ENCODE results near the gene DACH1.

DNA sequence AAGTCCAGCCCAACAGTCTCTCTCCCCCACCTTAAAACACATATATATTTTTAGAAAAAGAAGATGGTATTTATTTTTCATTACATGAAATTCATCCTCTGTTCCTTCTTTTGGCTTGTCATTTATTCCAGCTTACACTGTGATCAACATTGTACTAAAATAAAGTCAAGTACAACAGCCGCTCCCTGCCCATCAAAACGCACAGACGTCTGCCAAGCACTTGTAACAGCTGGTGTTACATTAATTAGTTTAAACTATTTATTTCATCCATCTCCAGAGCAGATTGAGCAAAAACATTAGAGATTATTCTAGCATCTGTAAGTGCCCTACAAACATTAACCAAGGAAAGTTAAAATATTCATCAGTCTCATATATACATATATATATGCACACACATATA lies 350.5 kb downstream of the DACH1 start:
- TF ChIP-seq, protein P1, sequence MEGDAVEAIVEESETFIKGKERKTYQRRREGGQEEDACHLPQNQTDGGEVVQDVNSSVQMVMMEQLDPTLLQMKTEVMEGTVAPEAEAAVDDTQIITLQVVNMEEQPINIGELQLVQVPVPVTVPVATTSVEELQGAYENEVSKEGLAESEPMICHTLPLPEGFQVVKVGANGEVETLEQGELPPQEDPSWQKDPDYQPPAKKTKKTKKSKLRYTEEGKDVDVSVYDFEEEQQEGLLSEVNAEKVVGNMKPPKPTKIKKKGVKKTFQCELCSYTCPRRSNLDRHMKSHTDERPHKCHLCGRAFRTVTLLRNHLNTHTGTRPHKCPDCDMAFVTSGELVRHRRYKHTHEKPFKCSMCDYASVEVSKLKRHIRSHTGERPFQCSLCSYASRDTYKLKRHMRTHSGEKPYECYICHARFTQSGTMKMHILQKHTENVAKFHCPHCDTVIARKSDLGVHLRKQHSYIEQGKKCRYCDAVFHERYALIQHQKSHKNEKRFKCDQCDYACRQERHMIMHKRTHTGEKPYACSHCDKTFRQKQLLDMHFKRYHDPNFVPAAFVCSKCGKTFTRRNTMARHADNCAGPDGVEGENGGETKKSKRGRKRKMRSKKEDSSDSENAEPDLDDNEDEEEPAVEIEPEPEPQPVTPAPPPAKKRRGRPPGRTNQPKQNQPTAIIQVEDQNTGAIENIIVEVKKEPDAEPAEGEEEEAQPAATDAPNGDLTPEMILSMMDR (IDR thresholded peaks at IDR 0.05) = no peak
- no peak for TF ChIP-seq POLR2A (IDR thresholded peaks at IDR 0.05)

Data from esophagus squamous epithelium (tissue), 4 donors.